BLaER1 treated with 17β-estradiol and CSF1 and Interleukin-3, amounts not matched to agents 10 nM and 100 nM (cell line): ENCODE results near the gene UBE2U.

Experiments used
- H3K27ac ChIP-seq, 11 experiments: shearing (Covaris generic); formaldehyde crosslinking; 2 replicates each; pipeline ENCODE4 v1.8.1; 2022
- H3K27me3 ChIP-seq, 11 experiments: shearing (Covaris generic); formaldehyde crosslinking; 2 replicates each; pipeline ENCODE4 v1.8.1; 2022
- H3K36me3 ChIP-seq, 11 experiments: shearing (Covaris generic); formaldehyde crosslinking; 2 replicates each; pipeline ENCODE4 v1.8.1; 2022
- H3K4me1 ChIP-seq, 10 experiments: shearing (Covaris generic); formaldehyde crosslinking; 2 replicates each; pipeline ENCODE4 v1.8.1; 2022
- H3K4me2 ChIP-seq, 11 experiments: shearing (Covaris generic); formaldehyde crosslinking; 2 replicates each; pipeline ENCODE4 v1.8.1; 2022
- H3K4me3 ChIP-seq, 10 experiments: shearing (Covaris generic); formaldehyde crosslinking; 2 replicates each; pipeline ENCODE4 v1.8.1; 2022
- H3K9ac ChIP-seq, 11 experiments: shearing (Covaris generic); formaldehyde crosslinking; 2 replicates each; pipeline ENCODE4 v1.8.1; 2022
- H3K9me3 ChIP-seq, 11 experiments: shearing (Covaris generic); formaldehyde crosslinking; replicated peaks in 1 of 11; 2 replicates each; pipeline ENCODE4 v1.8.1; 2022
- H4K20me1 ChIP-seq, 11 experiments: shearing (Covaris generic); formaldehyde crosslinking; 2 replicates each; pipeline ENCODE4 v1.8.1; 2022
- Cebpa-rat ChIP-seq, 11 experiments: shearing (Covaris generic); IDR thresholded peaks; 2 replicates each; pipeline ENCODE4 v1.8.1; 2022

The UBE2U gene

DNA sequence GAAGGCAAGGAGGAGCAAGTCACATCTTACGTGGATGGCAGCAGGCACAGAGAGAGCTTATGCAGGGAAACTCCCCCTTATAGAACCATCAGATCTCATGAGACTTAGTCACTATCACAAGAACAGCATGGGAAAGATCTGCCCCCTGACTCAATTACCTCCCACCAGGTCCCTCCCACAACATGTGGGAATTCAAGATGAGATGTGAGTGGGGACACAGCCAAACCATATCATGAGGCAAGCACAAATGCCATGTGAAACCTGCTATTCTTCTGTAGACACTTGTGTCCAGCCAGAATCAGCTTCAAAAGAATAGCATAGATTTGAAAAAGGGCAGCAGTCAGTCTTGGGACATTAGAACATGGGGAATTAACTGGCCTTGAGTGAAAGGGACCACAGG, 32.2 kb upstream of the UBE2U start:
- Histone ChIP-seq H3K36me3 (peaks cover 0 to 6% (median 0%) of the 10 kb centered on the region in 11 experiments; a peak in 1 of 22 replicates), H3K4me2 (peak overlapping the region in 10 of 11 experiments; percentile 10 to 84 (median 78); a peak in 17 of 22 replicates), H3K9me3 (peaks cover 0 to 20% (median 0%) of the 10 kb centered on the region in 11 experiments; a peak in 4 of 22 replicates), H3K9ac (peak overlapping the region in 5 of 11 experiments; percentile 8 to 76 (median 62); a peak in 10 of 22 replicates), H4K20me1 (no peaks in the 10 kb centered on the region), H3K27ac (peak overlapping the region in 9 of 11 experiments; percentile 37 to 89 (median 65); a peak in 18 of 22 replicates), H3K4me3 (0 out of 20 replicates have a peak overlapping the region, but pooled peaks of 1 of the 10 experiments have one; percentile 25), H3K27me3 (no peaks in the 10 kb centered on the region), H3K4me1 (peaks cover 0 to 43% (median 17%) of the 10 kb centered on the region in 10 experiments; a peak in 15 of 20 replicates)
- no peak for TF ChIP-seq Cebpa-rat (IDR thresholded peaks at IDR 0.05)

DNA sequence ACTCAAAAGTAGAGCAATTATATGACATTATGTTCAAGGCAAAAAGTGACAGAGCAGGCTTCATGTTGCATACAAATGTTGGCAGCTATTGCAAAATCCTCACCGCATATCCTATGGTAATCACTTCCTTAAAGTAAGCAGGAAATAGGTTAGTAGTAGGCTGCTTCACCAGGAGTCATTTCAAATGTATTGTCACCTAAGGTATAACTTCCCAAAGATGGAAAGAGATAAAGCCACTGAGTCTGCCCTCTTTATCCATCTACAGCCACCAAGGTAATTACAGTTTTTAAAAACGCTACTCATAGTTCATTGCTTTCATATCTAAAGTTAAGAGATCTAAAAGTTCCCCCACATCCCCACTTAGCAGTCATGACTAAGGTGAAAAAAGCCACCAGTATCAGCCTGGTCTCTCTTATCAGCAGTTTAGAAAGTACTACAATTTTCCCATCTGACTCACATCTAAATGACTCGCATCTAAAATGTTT, 31.6 kb upstream of the UBE2U start:
- H3K4me2 ChIP-seq = peak overlapping the region in 10 of 11 experiments; percentile 10 to 84 (median 78); a peak in 17 of 22 replicates
- H3K27ac ChIP-seq = peak overlapping the region in 9 of 11 experiments; percentile 37 to 89 (median 65); a peak in 18 of 22 replicates

DNA sequence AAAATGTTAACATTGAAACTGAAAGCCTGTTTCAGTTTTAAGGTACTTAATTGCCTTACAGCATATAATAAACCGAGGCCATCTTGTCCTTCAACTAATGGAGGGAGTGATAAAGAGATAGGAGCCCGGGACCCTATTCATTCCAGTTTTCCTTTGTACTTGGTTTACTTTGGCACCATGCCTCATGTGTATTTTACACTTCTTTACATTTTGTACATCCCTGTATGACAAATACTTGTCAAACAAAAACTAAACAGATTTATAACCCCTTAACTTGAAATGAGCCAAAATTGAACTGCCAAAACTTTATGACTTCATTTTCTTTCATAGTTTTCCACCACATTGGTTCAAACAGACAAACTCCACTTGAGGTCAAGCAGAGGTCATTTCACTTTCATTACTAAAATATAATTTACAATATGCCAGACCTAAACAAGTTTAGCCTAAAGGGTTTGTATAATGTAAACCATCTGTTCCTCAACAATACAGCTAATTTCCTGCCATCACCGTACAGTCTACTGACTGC, 30.9 kb upstream of the UBE2U start:
- peak overlapping the region in 6 of 11 experiments; percentile 60 to 89 (median 77); a peak in 11 of 22 replicates for H3K27ac ChIP-seq
- H3K9me3 ChIP-seq = peaks cover 0 to 20% (median 0%) of the 10 kb centered on the region in 11 experiments; a peak in 4 of 22 replicates
- no peak for TF ChIP-seq Cebpa-rat (IDR thresholded peaks at IDR 0.05)
- peak overlapping the region in 3 of 11 experiments; percentile 62 to 76 (median 68); a peak in 6 of 22 replicates for H3K9ac ChIP-seq
- peaks cover 0 to 9% (median 0%) of the 10 kb centered on the region in 11 experiments; a peak in 1 of 22 replicates for H3K36me3 ChIP-seq
- peaks cover 0 to 43% (median 17%) of the 10 kb centered on the region in 10 experiments; a peak in 15 of 20 replicates for H3K4me1 ChIP-seq
- no peak overlapping the region for H3K4me3 ChIP-seq
- H4K20me1 ChIP-seq = no peaks in the 10 kb centered on the region
- peak overlapping the region in 4 of 11 experiments; percentile 3 to 83 (median 80); a peak in 7 of 22 replicates for H3K4me2 ChIP-seq
- H3K27me3 ChIP-seq = no peaks in the 10 kb centered on the region

More for the DNA sequence above, 31.6 kb upstream of the UBE2U start:
- Histone ChIP-seq H3K9me3 (peaks cover 0 to 20% (median 0%) of the 10 kb centered on the region in 11 experiments; a peak in 4 of 22 replicates), H3K36me3 (peaks cover 0 to 6% (median 0%) of the 10 kb centered on the region in 11 experiments; a peak in 1 of 22 replicates), H3K4me1 (peaks cover 0 to 43% (median 17%) of the 10 kb centered on the region in 10 experiments; a peak in 15 of 20 replicates), H3K27me3 (no peaks in the 10 kb centered on the region), H3K9ac (peak overlapping the region in 5 of 11 experiments; percentile 8 to 76 (median 62); a peak in 10 of 22 replicates), H3K4me3 (0 out of 20 replicates have a peak overlapping the region, but pooled peaks of 1 of the 10 experiments have one; percentile 25), H4K20me1 (no peaks in the 10 kb centered on the region)
- TF ChIP-seq Cebpa-rat (IDR thresholded peaks at IDR 0.05) = peak in 5 of 11 experiments; percentile 60 to 87 (median 85); a peak in 9 of 22 replicates

DNA sequence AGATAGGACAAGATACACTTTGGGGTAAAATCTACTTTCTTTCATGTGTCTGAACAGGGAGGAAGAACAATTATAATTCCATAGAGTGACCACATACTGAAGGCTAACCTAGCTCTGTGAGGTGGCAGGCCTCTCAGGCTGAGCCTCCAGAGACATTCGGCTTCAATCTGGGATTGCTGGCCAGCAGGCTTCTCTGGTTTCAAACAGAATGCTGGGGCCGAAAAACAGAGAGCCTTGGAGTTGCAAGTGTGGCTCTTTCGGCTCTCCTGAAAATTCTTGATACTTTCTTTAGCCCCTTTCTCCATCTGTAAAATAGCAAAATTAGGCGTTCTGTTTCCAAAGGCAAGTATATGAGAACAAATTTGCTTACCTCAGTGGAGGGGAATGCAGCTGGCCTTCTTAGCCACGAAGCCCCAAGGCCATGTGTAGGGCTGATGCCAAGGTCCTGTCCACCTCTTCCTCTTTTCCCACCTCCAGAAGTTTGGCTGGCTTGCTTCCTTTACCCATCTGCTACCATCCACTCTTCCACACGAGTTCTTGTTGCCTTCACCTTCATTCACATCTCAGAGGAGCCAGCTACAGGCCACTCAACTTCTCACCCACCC, 30.0 kb upstream of the UBE2U start:
- H3K9ac ChIP-seq = no peak overlapping the region
- no peak overlapping the region for H3K4me3 ChIP-seq
- no peaks in the 10 kb centered on the region for H4K20me1 ChIP-seq
- H3K36me3 ChIP-seq = peaks cover 0 to 19% (median 0%) of the 10 kb centered on the region in 11 experiments; a peak in 3 of 22 replicates
- no peaks in the 10 kb centered on the region for H3K27me3 ChIP-seq
- peaks cover 0 to 43% (median 17%) of the 10 kb centered on the region in 10 experiments; a peak in 15 of 20 replicates for H3K4me1 ChIP-seq
- TF ChIP-seq Cebpa-rat (IDR thresholded peaks at IDR 0.05) = no peak
- peak overlapping the region in 4 of 11 experiments; percentile 12 to 89 (median 82); a peak in 6 of 22 replicates for H3K27ac ChIP-seq
- peaks cover 0 to 20% (median 0%) of the 10 kb centered on the region in 11 experiments; a peak in 4 of 22 replicates for H3K9me3 ChIP-seq
- peak overlapping the region in 2 of 11 experiments; percentile 79 to 83; a peak in 3 of 22 replicates for H3K4me2 ChIP-seq

DNA sequence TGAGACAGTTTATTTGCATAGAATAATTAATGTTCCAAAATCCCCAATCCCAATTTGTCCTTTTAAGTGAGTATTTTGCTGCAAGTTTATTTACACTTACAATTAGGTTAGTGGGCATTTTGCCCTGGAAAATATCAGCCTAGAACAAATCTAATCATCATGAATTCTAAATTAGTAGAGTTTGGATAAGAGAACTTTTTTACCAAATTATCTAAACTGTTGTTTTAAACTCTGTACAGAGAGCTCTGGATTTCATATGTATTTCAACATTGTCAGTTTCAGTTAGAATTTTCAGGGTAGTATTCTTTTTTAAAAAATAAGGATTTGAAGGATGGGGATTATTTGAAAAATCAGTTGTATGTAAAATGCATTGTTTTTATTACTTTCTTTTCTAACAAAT, 27.8 kb upstream of the UBE2U start:
- Histone ChIP-seq H3K4me3 (no peak overlapping the region), H3K4me2 (no peak overlapping the region), H3K4me1 (peaks cover 0 to 33% (median 15%) of the 10 kb centered on the region in 10 experiments; a peak in 15 of 20 replicates), H4K20me1 (no peaks in the 10 kb centered on the region), H3K9me3 (0 out of 22 replicates have a peak, but pooled peaks cover 0 to 4% (median 0%) of the 10 kb centered on the region in 11 experiments), H3K36me3 (peaks cover 0 to 15% (median 0%) of the 10 kb centered on the region in 11 experiments; a peak in 3 of 22 replicates), H3K9ac (no peak overlapping the region), H3K27me3 (no peaks in the 10 kb centered on the region), H3K27ac (no peak overlapping the region)
- TF ChIP-seq Cebpa-rat (IDR thresholded peaks at IDR 0.05) = no peak

DNA sequence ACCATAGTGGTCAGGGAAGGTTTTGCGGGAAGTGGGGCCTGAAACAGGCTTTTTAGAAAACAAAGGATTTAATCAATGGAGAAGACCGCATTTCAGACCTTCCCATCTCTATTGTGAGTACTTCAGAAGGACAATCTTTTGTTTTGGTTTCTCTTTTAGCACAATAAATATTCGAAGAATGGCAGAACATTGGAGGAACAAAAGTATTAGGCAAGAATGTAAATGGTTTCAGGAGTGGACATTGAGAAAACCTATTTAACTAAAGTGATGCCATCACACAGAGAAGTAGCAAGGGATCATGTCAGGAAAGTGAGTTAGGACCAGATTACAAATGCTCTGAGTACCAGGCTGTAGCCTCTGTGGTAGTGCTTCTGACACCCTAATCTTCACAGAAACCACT, 26.8 kb upstream of the UBE2U start:
- Histone ChIP-seq H3K4me2 (no peak overlapping the region), H3K9me3 (0 out of 22 replicates have a peak, but pooled peaks cover 0 to 4% (median 0%) of the 10 kb centered on the region in 11 experiments), H4K20me1 (no peaks in the 10 kb centered on the region), H3K9ac (no peak overlapping the region), H3K27ac (no peak overlapping the region), H3K36me3 (peaks cover 0 to 15% (median 0%) of the 10 kb centered on the region in 11 experiments; a peak in 3 of 22 replicates), H3K4me3 (no peak overlapping the region), H3K27me3 (no peaks in the 10 kb centered on the region), H3K4me1 (peaks cover 0 to 23% (median 6%) of the 10 kb centered on the region in 10 experiments; a peak in 14 of 20 replicates)
- no peak for TF ChIP-seq Cebpa-rat (IDR thresholded peaks at IDR 0.05)

DNA sequence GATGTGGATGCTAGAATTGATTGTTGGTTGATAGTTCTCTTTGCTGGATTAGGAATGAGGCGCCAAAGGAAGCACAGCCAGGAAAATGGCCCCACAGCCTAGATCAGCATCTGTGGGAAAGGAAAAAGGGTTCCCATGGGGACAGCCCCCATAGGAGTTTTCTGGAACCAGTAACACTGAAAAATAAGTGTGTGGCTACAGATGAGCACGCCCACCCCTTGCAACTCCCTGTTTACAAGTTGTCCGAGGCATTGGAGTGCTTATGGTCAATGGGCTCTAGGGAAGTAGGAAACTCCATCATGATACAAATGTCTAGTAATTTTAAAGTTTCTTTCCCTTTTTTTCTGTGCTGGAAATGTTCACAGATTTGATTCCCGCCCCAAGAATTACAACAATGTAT, 23.8 kb upstream of the UBE2U start:
- Histone ChIP-seq H3K36me3 (peaks cover 0 to 15% (median 0%) of the 10 kb centered on the region in 11 experiments; a peak in 3 of 22 replicates), H3K4me3 (no peak overlapping the region), H3K9ac (no peak overlapping the region), H3K4me2 (no peak overlapping the region), H3K27ac (no peak overlapping the region), H3K9me3 (0 out of 22 replicates have a peak, but pooled peaks cover 0 to 4% (median 0%) of the 10 kb centered on the region in 11 experiments), H3K27me3 (no peaks in the 10 kb centered on the region), H4K20me1 (no peaks in the 10 kb centered on the region), H3K4me1 (peaks cover 0 to 11% (median 7%) of the 10 kb centered on the region in 10 experiments; a peak in 13 of 20 replicates)
- no peak for TF ChIP-seq Cebpa-rat (IDR thresholded peaks at IDR 0.05)

DNA sequence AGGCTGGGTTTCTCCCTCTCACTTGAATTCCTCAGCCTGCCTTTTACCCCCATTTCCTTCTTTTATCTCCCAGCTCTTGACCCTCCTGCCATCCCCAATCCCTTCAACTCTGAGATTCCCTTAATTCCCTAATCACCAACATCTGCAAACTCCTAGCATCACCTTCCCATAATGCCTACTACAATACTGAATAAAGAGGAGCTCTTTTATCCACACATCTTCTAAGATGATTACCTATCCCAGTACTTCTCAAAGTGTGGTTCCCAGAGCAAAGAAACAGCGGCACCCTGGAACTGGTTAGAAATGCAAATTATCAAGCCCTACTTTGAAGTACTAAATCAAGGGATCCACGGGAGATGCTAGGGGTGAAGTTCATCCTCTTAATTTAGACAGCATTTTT, 21.2 kb upstream of the UBE2U start:
- Histone ChIP-seq H3K4me3 (no peak overlapping the region), H3K36me3 (peaks cover 0 to 15% (median 0%) of the 10 kb centered on the region in 11 experiments; a peak in 3 of 22 replicates), H3K27me3 (no peaks in the 10 kb centered on the region), H4K20me1 (no peaks in the 10 kb centered on the region), H3K27ac (no peak overlapping the region), H3K4me1 (peaks cover 0 to 11% (median 7%) of the 10 kb centered on the region in 10 experiments; a peak in 13 of 20 replicates), H3K4me2 (no peak overlapping the region), H3K9ac (no peak overlapping the region), H3K9me3 (0 out of 22 replicates have a peak, but pooled peaks cover 0 to 4% (median 0%) of the 10 kb centered on the region in 11 experiments)
- TF ChIP-seq Cebpa-rat (IDR thresholded peaks at IDR 0.05) = no peak
